AG04449 (cell line): ENCODE results near the gene MUSTN1.

Experiments used
- CTCF ChIA-PET: fragments of 350-600 bp; formaldehyde crosslinking; extraction: SDS; loops from one replicate; lab custom pipeline; 2021; ENCODE audit warnings: antibody characterized with exemption; lab: Yijun Ruan, JAX
- POLR2A ChIA-PET: fragments of 400-600, 350-600 bp; formaldehyde crosslinking; extraction: SDS; loops from one replicate; lab custom pipeline; 2020; ENCODE audit warnings: antibody characterized with exemption, inconsistent platforms; lab: Yijun Ruan, JAX
- DNase-seq: peaks from one replicate; pipeline ENCODE4 v3.0.0-alpha.2; 2010; ENCODE audit warnings: low read depth, low spot score
- H3K4me3 ChIP-seq: 2 replicates; pipeline ENCODE4 v1.5.1; 2011; ENCODE audit warnings: low read depth, mild to moderate bottlenecking, control low read depth, low read length
- TF ChIP-seq, protein P1 (sequence below): IDR thresholded peaks from one replicate; pipeline ENCODE4 v1.5.1; 2011; ENCODE audit warnings: mild to moderate bottlenecking, moderate library complexity, low read length, control low read depth, inconsistent platforms; ENCODE audit not compliant: insufficient read depth; ENCODE audit errors: missing control alignments

Gene MUSTN1

GRCh38 chr3:52817221-52817620 lies 17.6 kb downstream of the MUSTN1 start:
- TF ChIP-seq, protein P1, sequence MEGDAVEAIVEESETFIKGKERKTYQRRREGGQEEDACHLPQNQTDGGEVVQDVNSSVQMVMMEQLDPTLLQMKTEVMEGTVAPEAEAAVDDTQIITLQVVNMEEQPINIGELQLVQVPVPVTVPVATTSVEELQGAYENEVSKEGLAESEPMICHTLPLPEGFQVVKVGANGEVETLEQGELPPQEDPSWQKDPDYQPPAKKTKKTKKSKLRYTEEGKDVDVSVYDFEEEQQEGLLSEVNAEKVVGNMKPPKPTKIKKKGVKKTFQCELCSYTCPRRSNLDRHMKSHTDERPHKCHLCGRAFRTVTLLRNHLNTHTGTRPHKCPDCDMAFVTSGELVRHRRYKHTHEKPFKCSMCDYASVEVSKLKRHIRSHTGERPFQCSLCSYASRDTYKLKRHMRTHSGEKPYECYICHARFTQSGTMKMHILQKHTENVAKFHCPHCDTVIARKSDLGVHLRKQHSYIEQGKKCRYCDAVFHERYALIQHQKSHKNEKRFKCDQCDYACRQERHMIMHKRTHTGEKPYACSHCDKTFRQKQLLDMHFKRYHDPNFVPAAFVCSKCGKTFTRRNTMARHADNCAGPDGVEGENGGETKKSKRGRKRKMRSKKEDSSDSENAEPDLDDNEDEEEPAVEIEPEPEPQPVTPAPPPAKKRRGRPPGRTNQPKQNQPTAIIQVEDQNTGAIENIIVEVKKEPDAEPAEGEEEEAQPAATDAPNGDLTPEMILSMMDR: no peak
- ChIA-PET POLR2A (no interaction called here), CTCF (no interaction called here)
- H3K4me3 ChIP-seq: no peak overlapping the region
- no peak for DNase-seq

GRCh38 chr3:52816654-52817053 lies 18.2 kb downstream of the MUSTN1 start:
- POLR2A ChIA-PET: no interaction called here
- H3K4me3 ChIP-seq: no peak overlapping the region
- CTCF ChIA-PET: interaction anchor here (0.8 kb wide), 1 partner anchor 15 kb away, joined by 3 read pairs; no protein-coding TSS in a partner anchor
- TF ChIP-seq, protein P1: no peak
- DNase-seq: no peak

- ChIA-PET POLR2A (no interaction called here), CTCF (interaction anchor here (0.8 kb wide), 1 partner anchor 15 kb away, joined by 3 read pairs; no protein-coding TSS in a partner anchor)
- no peak overlapping the region for H3K4me3 ChIP-seq
- TF ChIP-seq, protein P1: no peak
- no peak for DNase-seq
Measured at GRCh38 chr3:52816199-52816598, 18.6 kb downstream of the MUSTN1 start.

GRCh38 chr3:52813810-52814209 lies 21.0 kb downstream of the MUSTN1 start:
- CTCF ChIA-PET: no interaction called here
- DNase-seq: no peak
- TF ChIP-seq, protein P1: no peak
- POLR2A ChIA-PET: no interaction called here
- H3K4me3 ChIP-seq: no peak overlapping the region

DNA sequence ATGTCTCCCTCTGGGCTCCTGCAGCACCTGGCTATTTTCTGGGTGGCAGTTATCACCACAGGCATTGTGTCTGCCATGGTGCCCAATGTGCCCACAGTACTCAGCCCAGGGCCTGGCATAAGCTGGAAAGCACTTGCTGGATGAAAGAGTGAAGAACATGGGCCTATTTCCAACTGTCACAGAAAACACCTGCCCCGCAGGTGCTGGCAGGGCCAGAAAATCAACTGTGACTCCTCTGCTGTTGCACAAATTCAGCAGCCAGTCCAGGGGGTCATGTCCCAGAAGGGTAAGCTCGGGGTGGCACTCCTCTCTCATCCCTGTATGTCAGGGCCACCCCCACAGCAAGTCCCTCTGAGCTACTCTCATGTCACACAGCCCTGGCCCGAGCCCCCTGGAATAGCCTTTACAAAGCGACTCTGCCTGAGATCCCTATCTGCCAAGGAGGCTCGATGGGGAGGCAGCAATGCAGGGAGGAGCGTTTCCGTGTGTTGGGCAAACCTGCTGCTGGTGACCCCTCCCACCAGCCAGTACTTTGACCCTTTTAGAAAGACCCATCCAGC lies 23.3 kb downstream of the MUSTN1 start:
- no peak overlapping the region for H3K4me3 ChIP-seq
- ChIA-PET CTCF (interaction anchor here (0.9 to 2.3 kb wide), 2 partner anchors 10 to 18 kb away, joined by 3 to 10 read pairs; no protein-coding TSS in a partner anchor), POLR2A (no interaction called here)
- no peak for DNase-seq
- TF ChIP-seq, protein P1: no peak

GRCh38 chr3:52810923-52811322 lies 23.9 kb downstream of the MUSTN1 start:
- TF ChIP-seq, protein P1: no peak
- H3K4me3 ChIP-seq: no peak overlapping the region
- ChIA-PET CTCF (no interaction called here), POLR2A (no interaction called here)
- DNase-seq: no peak
